ENCODE results near the gene FMNL1. TPM values are rescaled to one million over a fixed set of nuclear protein-coding genes. Genes with fewer than 3 reads are reported as not detected.

Gene FMNL1
- total RNA-seq, 1 experiment from 2014 or later = 3.0 TPM

- Mint-ChIP-seq H3K9me3 (ENCODE audit: unreplicated experiment) (no peaks in the 10 kb centered on the region), H3K36me3 (ENCODE audit: insufficient read depth, unreplicated experiment) (no peaks in the 10 kb centered on the region), H3K4me1 (ENCODE audit: low read depth, unreplicated experiment) (no peaks in the 10 kb centered on the region), H3K27ac (ENCODE audit: unreplicated experiment) (no peak overlapping the region), H3K4me3 (ENCODE audit: unreplicated experiment) (no peak overlapping the region), H3K27me3 (ENCODE audit: insufficient read depth, unreplicated experiment) (peaks cover 17% of the 10 kb centered on the region)
- H3K36me3 ChIP-seq (ENCODE audit: control insufficient read depth, insufficient read depth, low read length) = no peaks in the 10 kb centered on the region
- H3K27me3 ChIP-seq (replicated peaks; ENCODE audit: control insufficient read depth, insufficient read depth, low read length) = peaks cover 1% of the 10 kb centered on the region; the same call in 1 of the 2 replicates
- H3K9me3 ChIP-seq = no peaks in the 10 kb centered on the region
- no peak overlapping the region for H3K4me3 ChIP-seq (ENCODE audit: low read depth, low read length)
- BruUV-seq (replicated peaks) = no TSS peak
- POLR2A ChIA-PET = interaction anchor here (0.6 to 1.0 kb wide), 2 partner anchors 43 to 153 kb away, joined by 3 to 4 read pairs; no protein-coding TSS in a partner anchor
- peak; percentile 86 to 92 for DNase-seq
- TF ChIP-seq CTCF (IDR thresholded peaks at IDR 0.05; ENCODE audit: insufficient read depth in 1 of 2, low read depth in 1 of 2, low read length in 1 of 2, severe bottlenecking in 1 of 2, unreplicated experiment in 1 of 2) = peak; percentile 88 to 97
- CTCF ChIA-PET = interaction anchor here (0.5 to 3.8 kb wide), 21 partner anchors 9 to 358 kb away, joined by 3 to 42 read pairs (median 5); partner anchors contain the start of gene ACBD4
- peaks cover 5% of the 10 kb centered on the region; the same call in 1 of the 2 replicates for H3K4me1 ChIP-seq
- intact Hi-C loops (cut with micrococcal nuclease; ENCODE audit: unreplicated experiment) = loop anchor here (1.0 kb wide), 2 partner anchors 16 to 166 kb away; no protein-coding TSS in a partner anchor
Observed at GRCh38 chr17:45218895-45219661, 2.6 kb upstream of the FMNL1 start.

GRCh38 chr17:45220079-45220478 is 1.6 kb upstream of the FMNL1 start:
- Histone ChIP-seq H3K9me3 (no peaks in the 10 kb centered on the region), H3K36me3 (ENCODE audit: control insufficient read depth, insufficient read depth, low read length) (no peaks in the 10 kb centered on the region), H3K4me3 (ENCODE audit: low read depth, low read length) (no peak overlapping the region), H3K4me1 (peaks cover 5% of the 10 kb centered on the region; the same call in 1 of the 2 replicates), H3K27me3 (replicated peaks; ENCODE audit: control insufficient read depth, insufficient read depth, low read length) (peaks cover 1% of the 10 kb centered on the region; the same call in 1 of the 2 replicates)
- ChIA-PET POLR2A (no interaction called here), CTCF (interaction anchor here (0.9 to 3.8 kb wide), 9 partner anchors 11 to 206 kb away, joined by 3 to 42 read pairs (median 6); no protein-coding TSS in a partner anchor)
- Mint-ChIP-seq H3K4me3 (ENCODE audit: unreplicated experiment) (peak overlapping the region; percentile 35), H3K4me1 (ENCODE audit: low read depth, unreplicated experiment) (no peaks in the 10 kb centered on the region), H3K36me3 (ENCODE audit: insufficient read depth, unreplicated experiment) (no peaks in the 10 kb centered on the region), H3K27me3 (ENCODE audit: insufficient read depth, unreplicated experiment) (peaks cover 17% of the 10 kb centered on the region), H3K9me3 (ENCODE audit: unreplicated experiment) (no peaks in the 10 kb centered on the region), H3K27ac (ENCODE audit: unreplicated experiment) (no peak overlapping the region)
- DNase-seq = no peak
- TF ChIP-seq CTCF (IDR thresholded peaks at IDR 0.05; ENCODE audit: insufficient read depth in 1 of 2, low read depth in 1 of 2, low read length in 1 of 2, severe bottlenecking in 1 of 2, unreplicated experiment in 1 of 2) = no peak
- intact Hi-C loops (cut with micrococcal nuclease; ENCODE audit: unreplicated experiment) = no loop called here
- no TSS peak for BruUV-seq (replicated peaks)

- no peak for DNase-seq
- H3K4me1 Mint-ChIP-seq (ENCODE audit: low read depth, unreplicated experiment) = no peaks in the 10 kb centered on the region
- no TSS peak for BruUV-seq (replicated peaks)
- Histone ChIP-seq H3K4me3 (ENCODE audit: low read depth, low read length) (peak overlapping the region; percentile 47), H3K4me1 (peaks cover 5% of the 10 kb centered on the region; the same call in 1 of the 2 replicates), H3K9me3 (no peaks in the 10 kb centered on the region), H3K36me3 (ENCODE audit: control insufficient read depth, insufficient read depth, low read length) (no peaks in the 10 kb centered on the region), H3K27me3 (replicated peaks; ENCODE audit: control insufficient read depth, insufficient read depth, low read length) (peaks cover 1% of the 10 kb centered on the region; the same call in 1 of the 2 replicates)
- CTCF ChIA-PET = interaction anchor here (0.9 kb wide), 1 partner anchor 14 kb away, joined by 6 read pairs; no protein-coding TSS in a partner anchor
- POLR2A ChIA-PET = no interaction called here
- H3K27me3 Mint-ChIP-seq (ENCODE audit: insufficient read depth, unreplicated experiment) = peaks cover 17% of the 10 kb centered on the region
- TF ChIP-seq CTCF (IDR thresholded peaks at IDR 0.05; ENCODE audit: insufficient read depth in 1 of 2, low read depth in 1 of 2, low read length in 1 of 2, severe bottlenecking in 1 of 2, unreplicated experiment in 1 of 2) = no peak
- peak overlapping the region; percentile 73 for H3K4me3 Mint-ChIP-seq (ENCODE audit: unreplicated experiment)
- no peak overlapping the region for H3K27ac Mint-ChIP-seq (ENCODE audit: unreplicated experiment)
- no peaks in the 10 kb centered on the region for H3K36me3 Mint-ChIP-seq (ENCODE audit: insufficient read depth, unreplicated experiment)
- H3K9me3 Mint-ChIP-seq (ENCODE audit: unreplicated experiment) = no peaks in the 10 kb centered on the region
- intact Hi-C loops (cut with micrococcal nuclease; ENCODE audit: unreplicated experiment) = no loop called here
Observed at GRCh38 chr17:45222014-45222288, 266 bp downstream of the FMNL1 start.
